ENCODE measurements around the gene DOP1B.

Gene DOP1B

DNA sequence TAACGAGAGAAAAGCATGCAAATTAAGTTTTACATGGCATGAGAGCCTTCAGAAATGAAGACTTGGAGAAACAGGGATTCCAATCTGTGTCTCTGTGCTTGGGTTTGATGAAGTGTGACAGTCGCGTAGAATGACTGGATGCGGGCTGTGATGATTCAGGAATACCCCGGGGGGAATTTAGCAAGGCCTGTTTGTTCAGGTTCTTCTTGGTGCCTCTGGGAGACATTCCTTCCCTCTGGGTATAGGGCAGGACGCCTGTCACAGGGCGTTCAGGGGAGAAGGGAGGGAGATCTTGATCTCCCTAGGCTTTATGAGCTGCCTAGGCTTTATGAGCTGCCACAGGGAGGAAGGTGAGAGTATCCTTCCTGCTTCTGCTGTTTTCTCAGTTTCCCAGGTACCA, 36.6 kb downstream of the DOP1B start:
- H2AFZ ChIP-seq (ENCODE audit: low read depth, low read length, severe bottlenecking) = no peak overlapping the region
- H3K4me3 ChIP-seq (ENCODE audit: insufficient read depth, low read length, poor library complexity, severe bottlenecking) = no peak overlapping the region
- H3K27me3 ChIP-seq (ENCODE audit: low read length) = no peaks in the 10 kb centered on the region
- H4K20me1 ChIP-seq (ENCODE audit: low read depth, low read length) = no peaks in the 10 kb centered on the region
- H3K9ac ChIP-seq (ENCODE audit: low read length) = no peak overlapping the region
- no peaks in the 10 kb centered on the region for H3K9me3 ChIP-seq (ENCODE audit: insufficient read depth, low read length)
- no peaks in the 10 kb centered on the region for H3F3A ChIP-seq (ENCODE audit: insufficient read depth)
- no peak overlapping the region for H3K4me2 ChIP-seq (ENCODE audit: low read depth, low read length, poor library complexity, severe bottlenecking)
- TF ChIP-seq, protein P1, sequence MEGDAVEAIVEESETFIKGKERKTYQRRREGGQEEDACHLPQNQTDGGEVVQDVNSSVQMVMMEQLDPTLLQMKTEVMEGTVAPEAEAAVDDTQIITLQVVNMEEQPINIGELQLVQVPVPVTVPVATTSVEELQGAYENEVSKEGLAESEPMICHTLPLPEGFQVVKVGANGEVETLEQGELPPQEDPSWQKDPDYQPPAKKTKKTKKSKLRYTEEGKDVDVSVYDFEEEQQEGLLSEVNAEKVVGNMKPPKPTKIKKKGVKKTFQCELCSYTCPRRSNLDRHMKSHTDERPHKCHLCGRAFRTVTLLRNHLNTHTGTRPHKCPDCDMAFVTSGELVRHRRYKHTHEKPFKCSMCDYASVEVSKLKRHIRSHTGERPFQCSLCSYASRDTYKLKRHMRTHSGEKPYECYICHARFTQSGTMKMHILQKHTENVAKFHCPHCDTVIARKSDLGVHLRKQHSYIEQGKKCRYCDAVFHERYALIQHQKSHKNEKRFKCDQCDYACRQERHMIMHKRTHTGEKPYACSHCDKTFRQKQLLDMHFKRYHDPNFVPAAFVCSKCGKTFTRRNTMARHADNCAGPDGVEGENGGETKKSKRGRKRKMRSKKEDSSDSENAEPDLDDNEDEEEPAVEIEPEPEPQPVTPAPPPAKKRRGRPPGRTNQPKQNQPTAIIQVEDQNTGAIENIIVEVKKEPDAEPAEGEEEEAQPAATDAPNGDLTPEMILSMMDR (IDR thresholded peaks at IDR 0.05; ENCODE audit: insufficient read depth, low read length, poor library complexity, severe bottlenecking) = no peak
- no peak for TF ChIP-seq EZH2phosphoT487 (conservative IDR thresholded peaks at IDR 0.05; ENCODE audit: low read length)
- H3K9me2 ChIP-seq (replicated peaks; ENCODE audit: insufficient read depth, low read length) = no peaks in the 10 kb centered on the region
- H3K79me2 ChIP-seq (ENCODE audit: insufficient read depth, low read length) = no peaks in the 10 kb centered on the region
- no peaks in the 10 kb centered on the region for H3K36me3 ChIP-seq (ENCODE audit: low read length)
- H3K27ac ChIP-seq (ENCODE audit: low read depth, low read length) = no peak overlapping the region

DNA sequence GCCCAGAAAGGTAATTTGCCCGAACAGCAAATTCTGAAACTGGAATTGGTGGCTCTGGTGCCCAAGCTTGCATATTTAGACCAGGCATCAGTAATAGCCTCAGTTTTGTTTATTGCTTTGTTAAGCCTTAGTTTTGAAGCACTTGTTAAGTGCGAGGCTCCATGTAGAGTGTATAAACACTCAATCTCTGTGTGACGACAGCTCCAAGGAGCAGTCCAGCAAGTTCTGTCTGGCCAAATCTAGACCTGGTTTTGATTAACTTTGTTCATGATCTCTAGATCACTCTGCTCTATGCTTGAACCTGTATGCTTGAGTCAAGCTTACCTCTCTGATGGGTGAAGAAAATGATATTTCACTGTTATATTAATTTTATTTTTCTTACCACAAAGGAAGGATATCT, 37.4 kb downstream of the DOP1B start:
- no peaks in the 10 kb centered on the region for H3K36me3 ChIP-seq (ENCODE audit: low read length)
- no peaks in the 10 kb centered on the region for H3K9me2 ChIP-seq (replicated peaks; ENCODE audit: insufficient read depth, low read length)

DNA sequence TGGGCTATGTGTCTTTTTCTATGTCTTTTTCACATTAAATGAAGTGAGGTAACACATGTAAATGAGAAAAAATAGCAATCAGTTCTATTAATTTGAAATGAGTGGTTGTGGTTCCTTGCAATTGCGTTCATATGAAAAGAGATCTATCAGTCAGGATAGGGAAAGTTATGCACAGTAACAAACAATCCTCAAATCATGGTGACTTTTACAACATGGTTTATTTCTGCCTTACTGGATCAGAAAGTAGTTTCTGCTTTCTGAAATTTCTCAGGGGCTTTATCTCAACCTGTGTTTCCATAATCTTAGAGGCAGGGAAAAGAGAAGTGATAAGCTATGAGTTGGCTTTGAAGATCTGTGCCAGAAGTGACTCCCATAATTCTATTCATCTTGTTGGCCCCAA, 39.0 kb downstream of the DOP1B start:
- Histone ChIP-seq H3K4me2 (ENCODE audit: low read depth, low read length, poor library complexity, severe bottlenecking) (no peak overlapping the region), H3K27me3 (ENCODE audit: low read length) (no peaks in the 10 kb centered on the region), H3K4me3 (ENCODE audit: insufficient read depth, low read length, poor library complexity, severe bottlenecking) (no peak overlapping the region), H3K27ac (ENCODE audit: low read depth, low read length) (no peak overlapping the region), H4K20me1 (ENCODE audit: low read depth, low read length) (no peaks in the 10 kb centered on the region), H2AFZ (ENCODE audit: low read depth, low read length, severe bottlenecking) (no peak overlapping the region), H3K9me2 (replicated peaks; ENCODE audit: insufficient read depth, low read length) (no peaks in the 10 kb centered on the region), H3K36me3 (ENCODE audit: low read length) (no peaks in the 10 kb centered on the region), H3K79me2 (ENCODE audit: insufficient read depth, low read length) (no peaks in the 10 kb centered on the region), H3K9me3 (ENCODE audit: insufficient read depth, low read length) (no peaks in the 10 kb centered on the region), H3F3A (ENCODE audit: insufficient read depth) (no peaks in the 10 kb centered on the region), H3K9ac (ENCODE audit: low read length) (no peak overlapping the region)
- TF ChIP-seq, protein P1 (IDR thresholded peaks at IDR 0.05; ENCODE audit: insufficient read depth, low read length, poor library complexity, severe bottlenecking) = no peak
- no peak for TF ChIP-seq EZH2phosphoT487 (conservative IDR thresholded peaks at IDR 0.05; ENCODE audit: low read length)

More for the DNA sequence above, 37.4 kb downstream of the DOP1B start:
- Histone ChIP-seq H3K4me2 (ENCODE audit: low read depth, low read length, poor library complexity, severe bottlenecking) (no peak overlapping the region), H3K4me3 (ENCODE audit: insufficient read depth, low read length, poor library complexity, severe bottlenecking) (no peak overlapping the region), H4K20me1 (ENCODE audit: low read depth, low read length) (no peaks in the 10 kb centered on the region), H3K9me3 (ENCODE audit: insufficient read depth, low read length) (no peaks in the 10 kb centered on the region), H2AFZ (ENCODE audit: low read depth, low read length, severe bottlenecking) (no peak overlapping the region), H3K27me3 (ENCODE audit: low read length) (no peaks in the 10 kb centered on the region), H3K27ac (ENCODE audit: low read depth, low read length) (no peak overlapping the region), H3K9ac (ENCODE audit: low read length) (no peak overlapping the region), H3F3A (ENCODE audit: insufficient read depth) (no peaks in the 10 kb centered on the region), H3K79me2 (ENCODE audit: insufficient read depth, low read length) (no peaks in the 10 kb centered on the region)
- no peak for TF ChIP-seq EZH2phosphoT487 (conservative IDR thresholded peaks at IDR 0.05; ENCODE audit: low read length)
- TF ChIP-seq, protein P1 (IDR thresholded peaks at IDR 0.05; ENCODE audit: insufficient read depth, low read length, poor library complexity, severe bottlenecking) = no peak

All from SU-DHL-6 (cell line).